GM12874 (cell line): ENCODE measurements around the gene GSDMA.

Source experiments
- CTCF ChIP-seq: IDR thresholded peaks from 2 replicates; pipeline ENCODE4 v1.5.1; 2011; ENCODE audit warnings: low read depth, mild to moderate bottlenecking, control low read depth, low read length, moderate library complexity; ENCODE audit not compliant: insufficient read depth

The GSDMA gene

DNA sequence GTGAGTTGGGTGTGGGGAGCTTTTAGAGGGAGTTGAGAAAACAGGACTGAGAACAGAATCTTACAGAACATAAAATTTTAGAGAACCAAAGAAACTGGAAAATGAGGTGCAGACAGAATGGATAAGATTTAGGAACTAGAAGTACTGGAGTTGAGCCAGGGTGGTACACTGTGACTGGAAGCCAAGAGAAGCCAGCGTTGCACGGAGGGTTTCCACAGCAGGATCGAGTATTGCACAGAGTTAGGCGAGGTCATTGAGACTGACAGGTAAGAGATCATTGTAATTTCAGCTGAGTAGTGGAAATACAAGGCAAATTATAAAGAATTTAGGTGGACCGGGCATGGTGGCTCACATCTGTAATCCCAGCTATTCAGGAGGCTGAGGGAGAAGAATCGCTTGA lies 6.6 kb downstream of the GSDMA start:
- no peak for TF ChIP-seq CTCF

DNA sequence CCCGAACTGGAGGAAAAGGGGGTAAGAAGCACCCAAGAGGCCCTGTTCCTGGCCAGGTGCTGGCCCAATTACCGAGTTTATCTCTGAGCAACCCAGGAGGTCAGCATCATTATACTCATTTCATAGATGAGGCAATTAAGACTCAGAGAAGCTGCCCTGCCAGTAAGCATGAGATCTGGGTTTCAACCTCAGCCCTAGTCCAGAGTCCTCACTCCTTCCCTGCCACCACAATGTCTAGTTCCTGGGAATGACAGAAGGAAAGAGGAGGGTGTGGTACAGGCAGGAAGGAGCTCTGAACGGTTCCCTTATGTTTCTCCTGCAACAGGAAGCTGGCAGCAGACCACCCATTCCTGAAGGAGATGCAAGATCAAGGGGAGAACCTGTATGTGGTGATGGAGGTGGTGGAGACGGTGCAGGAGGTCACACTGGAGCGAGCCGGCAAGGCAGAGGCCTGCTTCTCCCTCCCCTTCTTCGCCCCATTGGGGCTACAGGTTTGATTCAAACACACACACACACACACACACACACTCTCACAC lies 7.4 kb downstream of the GSDMA start:
- TF ChIP-seq CTCF = no peak

- TF ChIP-seq CTCF = no peak
Observed at GRCh38 chr17:39971076-39971603, 8.3 kb downstream of the GSDMA start.

DNA sequence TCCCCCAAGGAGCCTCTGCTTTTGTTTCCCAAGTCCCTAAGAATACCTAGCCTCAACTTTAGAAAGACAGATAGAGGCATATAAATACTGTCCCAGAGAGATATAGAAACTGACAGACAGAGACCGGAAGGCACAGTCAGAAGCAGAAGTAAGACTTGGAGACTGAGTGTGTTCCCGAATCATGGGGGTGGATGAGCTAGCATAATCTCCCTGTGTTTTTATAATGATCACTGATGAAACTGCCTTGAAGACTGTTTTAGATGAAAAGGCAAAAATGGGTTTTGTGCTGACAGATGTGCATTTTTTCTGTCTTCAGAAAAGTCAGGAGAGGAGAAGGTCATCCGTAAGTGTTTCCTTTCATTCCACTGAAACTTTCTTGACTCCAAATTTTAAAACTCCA lies 9.5 kb downstream of the GSDMA start:
- TF ChIP-seq CTCF = no peak

- TF ChIP-seq CTCF = no peak
Observed at GRCh38 chr17:39973496-39973895, 10.7 kb downstream of the GSDMA start.

- TF ChIP-seq CTCF = no peak
Observed at GRCh38 chr17:39974433-39974832, 11.6 kb downstream of the GSDMA start.

DNA sequence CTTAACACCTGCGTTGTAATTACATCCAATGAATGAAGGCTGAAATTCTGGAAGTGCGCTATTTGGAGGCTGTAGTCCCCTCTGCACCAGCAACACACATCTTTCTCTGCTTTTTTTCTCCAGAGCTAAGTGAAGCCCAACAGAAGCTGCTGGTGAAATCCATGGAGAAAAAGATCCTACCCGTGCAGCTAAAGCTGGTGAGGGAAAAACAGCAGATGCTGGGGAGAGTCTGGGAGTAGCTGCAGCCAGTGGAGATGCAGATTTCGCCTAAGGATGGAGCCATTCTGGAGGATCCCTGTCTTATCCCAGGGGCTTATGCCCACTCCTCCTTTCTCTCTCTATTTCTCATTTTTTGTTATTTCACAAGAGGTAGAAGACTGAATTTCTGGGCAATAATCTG lies 13.0 kb downstream of the GSDMA start:
- no peak for TF ChIP-seq CTCF
